HCT116 (cell line): ENCODE data around the gene PEX11G. TPM values are rescaled to one million over a fixed set of nuclear protein-coding genes. Genes with fewer than 3 reads are reported as not detected.

Experiments
- ATAC-seq: fragments of 200-7000 bp; cut with Tn5 transposase; 2 replicates; pipeline ENCODE4 v1.9.1; 2020; ENCODE audit warnings: mild to moderate bottlenecking, moderate library complexity
- BruUV-seq: library from RNA; stranded (reverse); fragments of 400-500 nt; replicated peaks from 2 replicates; lab custom pipeline; 2021; lab: Mats Ljungman, UMichigan
- CTCF ChIA-PET: fragments of 300-600 bp; sonication (Branson Sonifier 250); formaldehyde crosslinking; loops from one replicate; lab custom pipeline; 2021; ENCODE audit warnings: antibody characterized with exemption; lab: Charles Lee
- POLR2A ChIA-PET: fragments of 300-600, 350-600 bp; sonication (Branson Sonifier 250); formaldehyde crosslinking; loops from one replicate; lab custom pipeline; 2021; ENCODE audit warnings: antibody characterized with exemption; lab: Charles Lee
- RAD21 ChIA-PET, 2 experiments: fragments of 300-600 bp; sonication (Branson Sonifier 250); formaldehyde crosslinking; loops; one replicate each; lab custom pipeline; 2023; ENCODE audit warnings: low total read pairs in 2 of 2; ENCODE audit not compliant: uncharacterized antibody in 2 of 2, unreplicated experiment in 2 of 2, low non-redundant PET in 1 of 2; lab: Charles Lee
- DNase-seq: peaks from one replicate; pipeline ENCODE4 v3.0.0-alpha.2; 2010; ENCODE audit warnings: low read depth, low spot score
- H2AFZ ChIP-seq: fragments of 200-600 bp; shearing (Covaris generic), sonication (generic); 2 replicates; pipeline ENCODE4 v1.6.1; 2017; ENCODE audit warnings: low read depth, mixed run types, mixed read lengths, antibody characterized with exemption, low read length; ENCODE audit not compliant: poor library complexity, severe bottlenecking
- H3K27ac ChIP-seq: 2 replicates; pipeline ENCODE4 v1.5.1; 2012; ENCODE audit warnings: low read depth, low read length
- H3K27me3 ChIP-seq: fragments of 200-600 bp; sonication (generic); 2 replicates; pipeline ENCODE4 v1.6.1; 2016; ENCODE audit warnings: mixed run types, low read length, mixed read lengths; ENCODE audit not compliant: insufficient read depth
- H3K36me3 ChIP-seq, 2 experiments: fragments of 200-500 bp in 1 of 2; fragments of 200-600 bp in 1 of 2; sonication (Bioruptor generic) in 1 of 2; sonication (generic) in 1 of 2; 2 replicates each; pipeline versions ENCODE4 v1.5.1 to v1.6.1; 2014 to 2016; ENCODE audit warnings: low read length in 2 of 2, inconsistent platforms in 1 of 2, mixed read lengths in 1 of 2, mixed run types in 1 of 2; ENCODE audit not compliant: insufficient read depth in 2 of 2, control insufficient read depth in 1 of 2
- H3K4me1 ChIP-seq, 2 experiments: fragments of 200-600 bp in 1 of 2; sonication (generic) in 1 of 2; 2 replicates each; pipeline versions ENCODE4 v1.5.1 to v1.6.1; 2012 to 2017; ENCODE audit warnings: low read length in 2 of 2, inconsistent platforms in 1 of 2, mild to moderate bottlenecking in 1 of 2, mixed read lengths in 1 of 2, mixed run types in 1 of 2, moderate library complexity in 1 of 2; ENCODE audit not compliant: insufficient read depth in 2 of 2, control insufficient read depth in 1 of 2
- H3K4me2 ChIP-seq: fragments of 200-600 bp; sonication (generic); 2 replicates; pipeline ENCODE4 v1.6.1; 2017; ENCODE audit warnings: mixed run types, low read length, mixed read lengths
- H3K4me3 ChIP-seq, 2 experiments: fragments of 200-600 bp in 1 of 2; sonication (generic) in 1 of 2; replicated peaks in 1 of 2; 2 replicates each; pipeline ENCODE4 v1.5.1; 2011 to 2016; ENCODE audit warnings: low read length in 2 of 2, control low read depth in 1 of 2, low read depth in 1 of 2, mild to moderate bottlenecking in 1 of 2, mixed read lengths in 1 of 2, mixed run types in 1 of 2
- H3K79me2 ChIP-seq: fragments of 200-600 bp; sonication (generic); 2 replicates; pipeline ENCODE4 v1.6.1; 2017; ENCODE audit warnings: mild to moderate bottlenecking, mixed run types, low read length, moderate library complexity, mixed read lengths; ENCODE audit not compliant: insufficient read depth
- H3K9ac ChIP-seq: fragments of 200-600 bp; sonication (generic); 2 replicates; pipeline ENCODE4 v1.6.1; 2016; ENCODE audit warnings: low read length, mixed read lengths
- H3K9me2 ChIP-seq: fragments of 200-600 bp; sonication (generic), shearing (Covaris generic); 2 replicates; pipeline ENCODE4 v1.6.1; 2017; ENCODE audit warnings: mixed run types, mild to moderate bottlenecking, moderate library complexity; ENCODE audit not compliant: insufficient read depth
- H3K9me3 ChIP-seq, 2 experiments: fragments of 200-500 bp in 1 of 2; fragments of 200-600 bp in 1 of 2; sonication (Bioruptor generic) in 1 of 2; sonication (generic) in 1 of 2; 2 replicates each; pipeline ENCODE4 v1.6.1; 2014 to 2017; ENCODE audit warnings: low read length in 2 of 2, mixed read lengths in 2 of 2, inconsistent platforms in 1 of 2, low read depth in 1 of 2, mild to moderate bottlenecking in 1 of 2, mixed run types in 1 of 2, moderate library complexity in 1 of 2; ENCODE audit not compliant: control insufficient read depth in 1 of 2, insufficient read depth in 1 of 2
- H4K20me1 ChIP-seq: fragments of 200-600 bp; sonication (generic), shearing (Covaris generic); 2 replicates; pipeline ENCODE4 v1.6.1; 2017; ENCODE audit warnings: mixed run types, mild to moderate bottlenecking, moderate library complexity; ENCODE audit not compliant: insufficient read depth
- MAX ChIP-seq: IDR thresholded peaks from 2 replicates; pipeline ENCODE4 v1.6.1; 2012
- POLR2A ChIP-seq: IDR thresholded peaks from 2 replicates; pipeline ENCODE4 v1.7.0; 2011; ENCODE audit warnings: borderline replicate concordance; ENCODE audit not compliant: insufficient read depth, insufficient read length; ENCODE audit errors: extremely low read depth
- RAD21 ChIP-seq: IDR thresholded peaks from 2 replicates; pipeline ENCODE4 v1.6.1; 2012; ENCODE audit warnings: low read depth, mild to moderate bottlenecking
- REST ChIP-seq: IDR thresholded peaks from 2 replicates; pipeline ENCODE4 v1.6.1; 2012; ENCODE audit warnings: low read depth
- SIN3A ChIP-seq: IDR thresholded peaks from 2 replicates; pipeline ENCODE4 v1.6.1; 2012; ENCODE audit warnings: low read depth
- TCF7L2 ChIP-seq: IDR thresholded peaks from 2 replicates; pipeline ENCODE4 v1.7.0; 2011; ENCODE audit warnings: borderline replicate concordance, inconsistent platforms; ENCODE audit not compliant: insufficient read depth, insufficient read length; ENCODE audit errors: extremely low read depth
- YY1 ChIP-seq: IDR thresholded peaks from 2 replicates; pipeline ENCODE4 v1.6.1; 2011; ENCODE audit warnings: low read length, low read depth, moderate library complexity, mild to moderate bottlenecking; ENCODE audit not compliant: insufficient replicate concordance; ENCODE audit errors: extremely low read depth
- ZNF274 ChIP-seq: fragments of 200-500 bp; sonication (Bioruptor generic); IDR thresholded peaks from 2 replicates; pipeline ENCODE4 v1.6.1; 2014; ENCODE audit warnings: mild to moderate bottlenecking, low read depth, low read length, inconsistent platforms
- intact Hi-C: fragments of 100-400 bp; cut with micrococcal nuclease; formaldehyde crosslinking; loops from 2 replicates; pipeline ENCODE4 v1.10.0; 2022
- total RNA-seq: library from RNA; stranded (reverse); gene quantifications from one replicate; pipeline ENCODE4 v1.2.1, GENCODE V29; 2021; ENCODE audit not compliant: unreplicated experiment

Gene PEX11G
- total RNA-seq, 1 experiment from 2014 or later: 6.4 TPM

- DNase-seq: no peak
- RAD21 ChIA-PET: no interaction called here
Observed at GRCh38 chr19:7469669-7470285, 19.1 kb downstream of the PEX11G start.

More at GRCh38 chr19:7469669-7470285, 19.1 kb downstream of the PEX11G start:
- intact Hi-C loops: no loop called here
- POLR2A ChIA-PET: no interaction called here
- H4K20me1 ChIP-seq: no peaks in the 10 kb centered on the region
- H3K79me2 ChIP-seq: no peaks in the 10 kb centered on the region
- no TSS peak for BruUV-seq
- H3K9me3 ChIP-seq: no peaks in the 10 kb centered on the region
- H3K36me3 ChIP-seq: peaks cover 0 to 11% of the 10 kb centered on the region in 2 experiments; a peak in 2 of 4 replicates
- no peak overlapping the region for H2AFZ ChIP-seq
- no peak overlapping the region for H3K27ac ChIP-seq
- CTCF ChIA-PET: no interaction called here
- TF ChIP-seq TCF7L2: no peak
- TF ChIP-seq ZNF274: no peak
- no peak for TF ChIP-seq SIN3A
- no peak for TF ChIP-seq MAX
- no peak for TF ChIP-seq REST
- no peak for TF ChIP-seq YY1
- TF ChIP-seq POLR2A: no peak
- TF ChIP-seq RAD21: no peak
- no peak for ATAC-seq
- no peaks in the 10 kb centered on the region for H3K27me3 ChIP-seq
- H3K4me2 ChIP-seq: no peak overlapping the region
- no peaks in the 10 kb centered on the region for H3K9me2 ChIP-seq
- H3K4me3 ChIP-seq: no peak overlapping the region
- H3K4me1 ChIP-seq: no peaks in the 10 kb centered on the region
- no peak overlapping the region for H3K9ac ChIP-seq
